ENCODE results near the gene HRC. TPM values are rescaled to one million over a fixed set of nuclear protein-coding genes. Genes with fewer than 3 reads are reported as not detected.

Gene HRC
- polyA plus RNA-seq, 1 of the 3 experiments (the other 2 are of a cell fraction), result not detected

DNA sequence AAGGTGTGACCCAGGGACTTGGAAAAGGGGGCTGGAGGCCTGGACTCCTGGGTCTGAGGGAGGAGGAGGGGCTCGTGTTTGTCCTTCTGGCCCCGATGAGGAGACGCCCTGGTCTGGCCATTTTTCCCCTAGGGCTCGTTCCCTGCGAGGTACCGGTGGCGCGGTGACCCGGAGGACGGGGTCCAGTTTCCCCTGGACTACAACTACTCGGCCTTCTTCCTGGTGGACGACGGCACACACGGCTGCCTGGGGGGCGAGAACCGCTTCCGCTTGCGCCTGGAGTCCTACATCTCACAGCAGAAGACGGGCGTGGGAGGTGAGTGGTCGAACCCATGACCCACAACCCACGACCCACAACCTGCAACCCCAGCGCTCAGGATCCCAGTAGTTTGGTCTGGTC lies 13.2 kb upstream of the HRC start:
- peaks cover 11% of the 10 kb centered on the region; the same call in 1 of the 2 replicates for H4K20me1 ChIP-seq (ENCODE audit: insufficient read depth)
- H3K36me3 ChIP-seq (replicated peaks in 1 of 2; ENCODE audit: control insufficient read depth in 1 of 2, insufficient read depth in 2 of 2, low read length in 1 of 2), result peaks cover 3 to 28% of the 10 kb centered on the region in 2 experiments
- H3K27me3 ChIP-seq (ENCODE audit: insufficient read depth), result no peaks in the 10 kb centered on the region
- CTCF ChIA-PET, result interaction anchor here (0.9 kb wide), 1 partner anchor 31 kb away, joined by 3 read pairs; no protein-coding TSS in a partner anchor
- no peaks in the 10 kb centered on the region for H3K4me1 ChIP-seq (ENCODE audit: control insufficient read depth in 1 of 2, insufficient read depth in 2 of 2, low read depth in 1 of 2, low read length in 1 of 2)
- no peak overlapping the region for H3K4me3 ChIP-seq (ENCODE audit: low read depth in 2 of 2, low read length in 1 of 2)
- H3K9me2 ChIP-seq, result no peaks in the 10 kb centered on the region
- no peak overlapping the region for H3K9ac ChIP-seq
- no peaks in the 10 kb centered on the region; the same call in 1 of the 2 replicates for H3K79me2 ChIP-seq (ENCODE audit: insufficient read depth)
- no peak overlapping the region for H2AFZ ChIP-seq (ENCODE audit: low read depth)
- H3K9me3 ChIP-seq, result no peaks in the 10 kb centered on the region
- H3K4me2 ChIP-seq, result no peak overlapping the region
- H3K27ac ChIP-seq (ENCODE audit: low read depth in 2 of 2, low read length in 1 of 2), result no peak overlapping the region
- no peak for TF ChIP-seq GABPA (IDR thresholded peaks at IDR 0.05; ENCODE audit: low read depth)
- no peak for TF ChIP-seq RFX5 (IDR thresholded peaks at IDR 0.05; ENCODE audit: low read length)
- TF ChIP-seq, protein P1, sequence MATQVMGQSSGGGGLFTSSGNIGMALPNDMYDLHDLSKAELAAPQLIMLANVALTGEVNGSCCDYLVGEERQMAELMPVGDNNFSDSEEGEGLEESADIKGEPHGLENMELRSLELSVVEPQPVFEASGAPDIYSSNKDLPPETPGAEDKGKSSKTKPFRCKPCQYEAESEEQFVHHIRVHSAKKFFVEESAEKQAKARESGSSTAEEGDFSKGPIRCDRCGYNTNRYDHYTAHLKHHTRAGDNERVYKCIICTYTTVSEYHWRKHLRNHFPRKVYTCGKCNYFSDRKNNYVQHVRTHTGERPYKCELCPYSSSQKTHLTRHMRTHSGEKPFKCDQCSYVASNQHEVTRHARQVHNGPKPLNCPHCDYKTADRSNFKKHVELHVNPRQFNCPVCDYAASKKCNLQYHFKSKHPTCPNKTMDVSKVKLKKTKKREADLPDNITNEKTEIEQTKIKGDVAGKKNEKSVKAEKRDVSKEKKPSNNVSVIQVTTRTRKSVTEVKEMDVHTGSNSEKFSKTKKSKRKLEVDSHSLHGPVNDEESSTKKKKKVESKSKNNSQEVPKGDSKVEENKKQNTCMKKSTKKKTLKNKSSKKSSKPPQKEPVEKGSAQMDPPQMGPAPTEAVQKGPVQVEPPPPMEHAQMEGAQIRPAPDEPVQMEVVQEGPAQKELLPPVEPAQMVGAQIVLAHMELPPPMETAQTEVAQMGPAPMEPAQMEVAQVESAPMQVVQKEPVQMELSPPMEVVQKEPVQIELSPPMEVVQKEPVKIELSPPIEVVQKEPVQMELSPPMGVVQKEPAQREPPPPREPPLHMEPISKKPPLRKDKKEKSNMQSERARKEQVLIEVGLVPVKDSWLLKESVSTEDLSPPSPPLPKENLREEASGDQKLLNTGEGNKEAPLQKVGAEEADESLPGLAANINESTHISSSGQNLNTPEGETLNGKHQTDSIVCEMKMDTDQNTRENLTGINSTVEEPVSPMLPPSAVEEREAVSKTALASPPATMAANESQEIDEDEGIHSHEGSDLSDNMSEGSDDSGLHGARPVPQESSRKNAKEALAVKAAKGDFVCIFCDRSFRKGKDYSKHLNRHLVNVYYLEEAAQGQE (IDR thresholded peaks at IDR 0.05; ENCODE audit: low read depth, low read length), result no peak
- TF ChIP-seq RAD21 (IDR thresholded peaks at IDR 0.05; ENCODE audit: low read length), result no peak
- no peak for TF ChIP-seq RXRA (IDR thresholded peaks at IDR 0.05; ENCODE audit: borderline replicate concordance, low read depth)
- H3F3A ChIP-seq (replicated peaks; ENCODE audit: insufficient read depth), result peaks cover 6% of the 10 kb centered on the region
- WGBS (ENCODE audit: low lambda C conversion rate), result 92% methylated on average over 19 of the region's 23 CpGs
- DNase-seq, result no peak
- POLR2A ChIA-PET, result no interaction called here

DNA sequence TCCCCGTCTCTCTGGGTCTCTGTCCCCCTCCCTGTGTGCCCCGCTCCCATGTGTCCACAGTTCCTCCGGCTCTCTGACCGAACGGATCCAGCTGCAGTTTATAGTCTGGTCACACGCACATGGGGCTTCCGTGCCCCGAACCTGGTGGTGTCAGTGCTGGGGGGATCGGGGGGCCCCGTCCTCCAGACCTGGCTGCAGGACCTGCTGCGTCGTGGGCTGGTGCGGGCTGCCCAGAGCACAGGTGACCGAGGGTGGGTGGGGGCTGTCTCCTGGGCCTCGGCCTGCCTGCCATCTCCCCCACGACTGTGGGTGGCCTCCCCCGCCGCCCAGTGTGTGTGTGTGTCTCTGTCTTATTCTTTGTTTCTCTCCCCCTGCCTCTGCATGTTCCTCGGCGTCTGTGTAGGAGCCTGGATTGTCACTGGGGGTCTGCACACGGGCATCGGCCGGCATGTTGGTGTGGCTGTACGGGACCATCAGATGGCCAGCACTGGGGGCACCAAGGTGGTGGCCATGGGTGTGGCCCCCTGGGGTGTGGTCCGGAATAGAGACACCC lies 12.7 kb upstream of the HRC start:
- Histone ChIP-seq H3K79me2 (ENCODE audit: insufficient read depth) (no peaks in the 10 kb centered on the region; the same call in 1 of the 2 replicates), H3K9me3 (no peaks in the 10 kb centered on the region), H3K9me2 (no peaks in the 10 kb centered on the region), H4K20me1 (ENCODE audit: insufficient read depth) (peaks cover 11% of the 10 kb centered on the region; the same call in 1 of the 2 replicates), H3K27me3 (ENCODE audit: insufficient read depth) (no peaks in the 10 kb centered on the region), H3K4me2 (no peak overlapping the region), H3K4me3 (ENCODE audit: low read depth in 2 of 2, low read length in 1 of 2) (no peak overlapping the region), H3K27ac (ENCODE audit: low read depth in 2 of 2, low read length in 1 of 2) (no peak overlapping the region), H2AFZ (ENCODE audit: low read depth) (no peak overlapping the region), H3K4me1 (ENCODE audit: control insufficient read depth in 1 of 2, insufficient read depth in 2 of 2, low read depth in 1 of 2, low read length in 1 of 2) (no peaks in the 10 kb centered on the region), H3K36me3 (replicated peaks in 1 of 2; ENCODE audit: control insufficient read depth in 1 of 2, insufficient read depth in 2 of 2, low read length in 1 of 2) (peaks cover 3 to 27% of the 10 kb centered on the region in 2 experiments), H3K9ac (no peak overlapping the region), H3F3A (replicated peaks; ENCODE audit: insufficient read depth) (peaks cover 9% of the 10 kb centered on the region)
- 94% methylated on average over 18 of the region's 25 CpGs for WGBS (ENCODE audit: low lambda C conversion rate)
- TF ChIP-seq, protein P2, sequence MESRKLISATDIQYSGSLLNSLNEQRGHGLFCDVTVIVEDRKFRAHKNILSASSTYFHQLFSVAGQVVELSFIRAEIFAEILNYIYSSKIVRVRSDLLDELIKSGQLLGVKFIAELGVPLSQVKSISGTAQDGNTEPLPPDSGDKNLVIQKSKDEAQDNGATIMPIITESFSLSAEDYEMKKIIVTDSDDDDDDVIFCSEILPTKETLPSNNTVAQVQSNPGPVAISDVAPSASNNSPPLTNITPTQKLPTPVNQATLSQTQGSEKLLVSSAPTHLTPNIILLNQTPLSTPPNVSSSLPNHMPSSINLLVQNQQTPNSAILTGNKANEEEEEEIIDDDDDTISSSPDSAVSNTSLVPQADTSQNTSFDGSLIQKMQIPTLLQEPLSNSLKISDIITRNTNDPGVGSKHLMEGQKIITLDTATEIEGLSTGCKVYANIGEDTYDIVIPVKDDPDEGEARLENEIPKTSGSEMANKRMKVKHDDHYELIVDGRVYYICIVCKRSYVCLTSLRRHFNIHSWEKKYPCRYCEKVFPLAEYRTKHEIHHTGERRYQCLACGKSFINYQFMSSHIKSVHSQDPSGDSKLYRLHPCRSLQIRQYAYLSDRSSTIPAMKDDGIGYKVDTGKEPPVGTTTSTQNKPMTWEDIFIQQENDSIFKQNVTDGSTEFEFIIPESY (IDR thresholded peaks at IDR 0.05; ENCODE audit: borderline replicate concordance, low read depth), result no peak
- TF ChIP-seq, protein P1 (IDR thresholded peaks at IDR 0.05; ENCODE audit: low read depth, low read length), result no peak
- ChIA-PET POLR2A (no interaction called here), CTCF (interaction anchor here (0.9 kb wide), 1 partner anchor 31 kb away, joined by 3 read pairs; no protein-coding TSS in a partner anchor)
- DNase-seq, result no peak
